GM21367 (cell line): ENCODE results near the gene AGPAT1.
"Not testable (repeated sequence)": the region's sequence is repeated elsewhere in the genome, so short reads cannot be mapped to it uniquely, and the experiment has no call there.

ENCODE experiments used
- ATAC-seq: cut with Tn5 transposase; IDR thresholded peaks from one replicate; pipeline ENCODE4 v1.9.1; 2021; ENCODE audit not compliant: unreplicated experiment

The AGPAT1 gene

GRCh38 chr6:32187725-32188380, 12.0 kb upstream of the AGPAT1 start:
- ATAC-seq, result not testable (repeated sequence)

- ATAC-seq, result no peak
Observed at GRCh38 chr6:32187009-32187709, 11.3 kb upstream of the AGPAT1 start.

- not testable (repeated sequence) for ATAC-seq
Observed at GRCh38 chr6:32186151-32186840, 10.4 kb upstream of the AGPAT1 start.

- not testable (repeated sequence) for ATAC-seq
Observed at GRCh38 chr6:32185681-32186131, 9.8 kb upstream of the AGPAT1 start.

- ATAC-seq, result no peak
Observed at GRCh38 chr6:32184084-32184640, 8.3 kb upstream of the AGPAT1 start, which contains the start of gene AGER. TSS of gene AGER (minus strand) at chr6:32184253. CDS start at chr6:32184222, 31 bp downstream.

GRCh38 chr6:32183483-32184083, 7.7 kb upstream of the AGPAT1 start:
- ATAC-seq, result no peak

GRCh38 chr6:32183030-32183429, 7.1 kb upstream of the AGPAT1 start:
- no peak for ATAC-seq

GRCh38 chr6:32182555-32182981, 6.7 kb upstream of the AGPAT1 start:
- ATAC-seq, result no peak

- no peak for ATAC-seq
Observed at GRCh38 chr6:32181915-32182529, 6.1 kb upstream of the AGPAT1 start.

- ATAC-seq, result no peak
Observed at GRCh38 chr6:32181148-32181702, 5.3 kb upstream of the AGPAT1 start.

GRCh38 chr6:32179766-32180405, 4.0 kb upstream of the AGPAT1 start:
- no peak for ATAC-seq

- no peak for ATAC-seq
Observed at GRCh38 chr6:32178547-32179440, 2.9 kb upstream of the AGPAT1 start.

GRCh38 chr6:32177788-32178546, 2.1 kb upstream of the AGPAT1 start, which contains the start of gene RNF5:
TSS of gene RNF5 (plus strand) at chr6:32178405. CDS start at chr6:32178512, 107 bp downstream.
- peak; percentile 57 for ATAC-seq

- ATAC-seq, result peak; percentile 2
Observed at GRCh38 chr6:32177183-32177787, 1.4 kb upstream of the AGPAT1 start.

- ATAC-seq, result no peak
Observed at GRCh38 chr6:32176476-32177182, 745 bp upstream of the AGPAT1 start.

GRCh38 chr6:32175322-32175710, 568 bp downstream of the AGPAT1 start:
- no peak for ATAC-seq

- no peak for ATAC-seq
Observed at GRCh38 chr6:32174416-32174815, 1.5 kb downstream of the AGPAT1 start.
